SK-N-SH (cell line): Measurements from ENCODE around the gene CNOT4.

Experiments used
- CTCF ChIP-seq: fragments of 200-600 bp; sonication (generic); IDR thresholded peaks from 2 replicates; pipeline ENCODE4 v1.6.1; 2017; ENCODE audit warnings: antibody characterized with exemption, mild to moderate bottlenecking, moderate library complexity
- RCOR1 ChIP-seq: fragments of 150-350 bp; IDR thresholded peaks from 2 replicates; pipeline ENCODE4 v1.6.1; 2017; ENCODE audit warnings: antibody characterized with exemption, low read length
- TAF1 ChIP-seq: IDR thresholded peaks from 2 replicates; pipeline ENCODE4 v1.6.1; 2012; ENCODE audit warnings: low read depth, mild to moderate bottlenecking, low read length, moderate library complexity, borderline replicate concordance

GRCh38 chr7:135317676-135318325 lies 192.1 kb downstream of the CNOT4 start:
- TF ChIP-seq CTCF = no peak
- no peak for TF ChIP-seq RCOR1
- TF ChIP-seq TAF1 = no peak
